Measurements from ENCODE around the gene GATA2. TPM values are rescaled to one million over a fixed set of nuclear protein-coding genes. Genes with fewer than 3 reads are reported as not detected.

The GATA2 gene
- total and polyA plus RNA-seq, 2 of the 13 experiments (the other 11 are each of a cell fraction or from before 2014, with no cell fraction given): 3.5 to 6.2 TPM

DNA sequence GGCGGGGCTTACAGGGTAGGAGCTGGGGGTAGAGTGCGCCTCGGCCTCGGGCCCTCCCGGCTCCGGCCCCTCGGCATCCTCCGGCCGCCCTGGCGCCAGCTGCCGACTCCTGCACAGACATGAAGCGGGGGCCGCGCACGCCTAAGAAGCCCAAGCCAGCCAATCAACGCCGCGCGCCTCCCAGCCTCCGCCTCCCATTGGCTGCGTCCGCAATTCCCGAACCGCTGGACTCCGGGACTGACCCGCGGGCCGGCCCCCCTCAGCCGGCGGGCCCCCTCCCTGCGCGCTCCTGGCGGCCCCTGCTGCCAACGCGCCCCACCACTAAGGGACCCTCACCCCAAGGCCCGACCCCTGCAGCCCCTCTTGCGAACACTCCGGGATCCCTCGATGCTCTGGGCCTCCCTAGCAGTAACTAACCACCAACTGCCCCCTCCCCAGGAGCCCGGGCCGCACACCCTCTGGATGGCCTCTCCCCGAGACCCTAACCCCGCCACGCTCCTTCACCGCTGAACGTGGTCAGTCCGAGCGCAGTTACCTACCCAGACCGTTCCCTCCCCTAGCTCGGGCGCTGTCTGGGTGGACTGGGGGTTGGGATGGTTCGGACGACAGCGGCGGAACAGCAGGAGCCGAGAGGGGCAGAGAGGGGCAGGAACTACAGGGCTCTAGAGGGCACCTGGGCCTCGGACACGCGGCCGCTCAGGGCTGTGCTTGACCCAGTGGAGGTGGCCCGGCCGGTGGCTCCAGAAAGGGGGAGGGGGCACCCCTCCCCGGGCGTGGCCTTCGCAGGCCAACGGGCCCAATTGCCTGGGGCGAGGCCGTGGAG, 5.0 kb downstream of the GATA2 start (continued):
- TF ChIP-seq ZSCAN21 (CRISPR knock-in tag; IDR thresholded peaks at IDR 0.05; ENCODE audit: borderline replicate concordance) (peak; percentile 88), MTF2 (CRISPR knock-in tag; IDR thresholded peaks at IDR 0.05; ENCODE audit: borderline replicate concordance) (no peak), POLR2G (IDR thresholded peaks at IDR 0.05; ENCODE audit: low read depth, low read length) (peak; percentile 56), ZFP41 (CRISPR knock-in tag; IDR thresholded peaks at IDR 0.05; ENCODE audit: borderline replicate concordance) (peak; percentile 12; the same call in 1 of the 2 replicates), MAZ (IDR thresholded peaks at IDR 0.05; ENCODE audit: borderline replicate concordance, low read depth, low read length) (peak; percentile 41; the same call in 1 of the 2 replicates), MAZ (CRISPR knock-in tag; IDR thresholded peaks at IDR 0.05; ENCODE audit: low read depth) (peak; percentile 63; the same call in 1 of the 2 replicates), ZNF75D (CRISPR knock-in tag; IDR thresholded peaks at IDR 0.05; ENCODE audit: borderline replicate concordance) (0 out of 2 replicates have a peak, but pooled peaks have one; percentile 61), SOX13 (IDR thresholded peaks at IDR 0.05) (no peak), SOX13 (CRISPR knock-in tag; conservative IDR thresholded peaks at IDR 0.05 in 1 of 2, IDR thresholded peaks at IDR 0.05 in 1 of 2) (no peak), ZZZ3 (CRISPR knock-in tag; IDR thresholded peaks at IDR 0.05; ENCODE audit: borderline replicate concordance) (no peak; the same call in 1 of the 2 replicates), ZNF556 (CRISPR knock-in tag; IDR thresholded peaks at IDR 0.05; ENCODE audit: borderline replicate concordance) (peak; percentile 31; the same call in 1 of the 2 replicates), ZNF558 (CRISPR knock-in tag; IDR thresholded peaks at IDR 0.05; ENCODE audit: borderline replicate concordance) (0 out of 2 replicates have a peak, but pooled peaks have one; percentile 46), NR2F6 (IDR thresholded peaks at IDR 0.05) (no peak), NR2F6 (CRISPR knock-in tag; IDR thresholded peaks at IDR 0.05) (peak; percentile 45), ZNF414 (CRISPR knock-in tag; IDR thresholded peaks at IDR 0.05) (no peak), NR3C1 (CRISPR knock-in tag; IDR thresholded peaks at IDR 0.05) (no peak), JUND (CRISPR knock-in tag; IDR thresholded peaks at IDR 0.05) (no peak), ZNF138 (CRISPR knock-in tag; IDR thresholded peaks at IDR 0.05; ENCODE audit: low read depth) (no peak), DR1 (CRISPR knock-in tag; IDR thresholded peaks at IDR 0.05) (peak; percentile 85), MZF1 (CRISPR knock-in tag; IDR thresholded peaks at IDR 0.05; ENCODE audit: borderline replicate concordance) (no peak), SOX6 (IDR thresholded peaks at IDR 0.05) (no peak), SOX6 (CRISPR knock-in tag; IDR thresholded peaks at IDR 0.05) (no peak; the same call in none of the 2 replicates), MIXL1 (CRISPR knock-in tag; IDR thresholded peaks at IDR 0.05) (no peak), ZFY (CRISPR knock-in tag; IDR thresholded peaks at IDR 0.05) (peak; percentile 79), CCAR2 (optimal IDR thresholded peaks at IDR 0.05; ENCODE audit: low read depth, low read length) (no peak), ZNF225 (CRISPR knock-in tag; IDR thresholded peaks at IDR 0.05) (no peak), PAWR (CRISPR knock-in tag; IDR thresholded peaks at IDR 0.05; ENCODE audit: borderline replicate concordance) (no peak), HMGA1 (CRISPR knock-in tag; conservative IDR thresholded peaks at IDR 0.05) (no peak)
- TF ChIP-seq, protein P1, sequence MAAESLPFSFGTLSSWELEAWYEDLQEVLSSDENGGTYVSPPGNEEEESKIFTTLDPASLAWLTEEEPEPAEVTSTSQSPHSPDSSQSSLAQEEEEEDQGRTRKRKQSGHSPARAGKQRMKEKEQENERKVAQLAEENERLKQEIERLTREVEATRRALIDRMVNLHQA (CRISPR knock-in tag; IDR thresholded peaks at IDR 0.05): no peak
- TF ChIP-seq, protein P2, sequence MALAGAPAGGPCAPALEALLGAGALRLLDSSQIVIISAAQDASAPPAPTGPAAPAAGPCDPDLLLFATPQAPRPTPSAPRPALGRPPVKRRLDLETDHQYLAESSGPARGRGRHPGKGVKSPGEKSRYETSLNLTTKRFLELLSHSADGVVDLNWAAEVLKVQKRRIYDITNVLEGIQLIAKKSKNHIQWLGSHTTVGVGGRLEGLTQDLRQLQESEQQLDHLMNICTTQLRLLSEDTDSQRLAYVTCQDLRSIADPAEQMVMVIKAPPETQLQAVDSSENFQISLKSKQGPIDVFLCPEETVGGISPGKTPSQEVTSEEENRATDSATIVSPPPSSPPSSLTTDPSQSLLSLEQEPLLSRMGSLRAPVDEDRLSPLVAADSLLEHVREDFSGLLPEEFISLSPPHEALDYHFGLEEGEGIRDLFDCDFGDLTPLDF (CRISPR knock-in tag; IDR thresholded peaks at IDR 0.05): no peak
- TF ChIP-seq, protein P3, sequence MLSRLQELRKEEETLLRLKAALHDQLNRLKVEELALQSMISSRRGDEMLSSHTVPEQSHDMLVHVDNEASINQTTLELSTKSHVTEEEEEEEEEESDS (CRISPR knock-in tag; IDR thresholded peaks at IDR 0.05; ENCODE audit: borderline replicate concordance): no peak
